Stimulated activated CD8-positive, alpha-beta memory T cell treated with anti-CD3 and anti-CD28 coated beads, Interleukin-7, amount 100 ng/mL, for 24 hours (primary cell): ENCODE data around the gene HIP1R.

ENCODE experiments used
- DNase-seq: peaks from one replicate; pipeline ENCODE4 v3.0.0-alpha.2; 2020; ENCODE audit warnings: low read depth

Gene HIP1R

GRCh38 chr12:122848471-122849351 lies 13.5 kb downstream of the HIP1R start:
- DNase-seq, result no peak

GRCh38 chr12:122849352-122850047 lies 14.2 kb downstream of the HIP1R start:
- DNase-seq, result no peak

- no peak for DNase-seq
Measured at GRCh38 chr12:122850048-122850445, 14.8 kb downstream of the HIP1R start.

GRCh38 chr12:122850695-122851350 lies 15.6 kb downstream of the HIP1R start:
- no peak for DNase-seq

- DNase-seq, result no peak
Measured at GRCh38 chr12:122851820-122852219, 16.6 kb downstream of the HIP1R start.

GRCh38 chr12:122852336-122853275 lies 17.3 kb downstream of the HIP1R start:
- DNase-seq, result no peak

- DNase-seq, result no peak
Measured at GRCh38 chr12:122853582-122854245, 18.5 kb downstream of the HIP1R start.

- no peak for DNase-seq
Measured at GRCh38 chr12:122854554-122854953, 19.3 kb downstream of the HIP1R start.

- DNase-seq, result no peak
Measured at GRCh38 chr12:122855071-122855829, 20.0 kb downstream of the HIP1R start.

GRCh38 chr12:122855928-122856831 lies 20.9 kb downstream of the HIP1R start:
- no peak for DNase-seq

- no peak for DNase-seq
Measured at GRCh38 chr12:122856999-122857671, 21.9 kb downstream of the HIP1R start.

GRCh38 chr12:122858171-122858570 lies 22.9 kb downstream of the HIP1R start:
- no peak for DNase-seq

GRCh38 chr12:122858591-122859302 lies 23.5 kb downstream of the HIP1R start:
- DNase-seq, result no peak

- DNase-seq, result no peak
Measured at GRCh38 chr12:122859303-122860039, 24.2 kb downstream of the HIP1R start.

GRCh38 chr12:122860040-122860853 lies 25.0 kb downstream of the HIP1R start:
- peak; percentile 76 for DNase-seq

- no peak for DNase-seq
Measured at GRCh38 chr12:122860854-122861586, 25.8 kb downstream of the HIP1R start.
